WTC11 (cell line): ENCODE data around the gene WNT3. TPM values are rescaled to one million over a fixed set of nuclear protein-coding genes. Genes with fewer than 3 reads are reported as not detected.

Source experiments
- ATAC-seq: fragments of 200-7000 bp; cut with Tn5 transposase; 2 replicates; pipeline ENCODE4 v1.10.0; 2021; ENCODE audit warnings: mild to moderate bottlenecking, moderate library complexity
- CTCF ChIA-PET: fragments of 300-600 bp; sonication (Branson Sonifier 250); formaldehyde crosslinking; loops from one replicate; lab custom pipeline; 2021; ENCODE audit warnings: antibody characterized with exemption; lab: Charles Lee
- POLR2A ChIA-PET: fragments of 350-600 bp; sonication (Branson Sonifier 250); formaldehyde crosslinking; loops from one replicate; lab custom pipeline; 2021; ENCODE audit warnings: antibody characterized with exemption; lab: Charles Lee
- DNase-seq: peaks from one replicate; pipeline ENCODE4 v3.0.0; 2021; ENCODE audit warnings: low spot score
- H3K27ac Mint-ChIP-seq: 2 replicates; pipeline ENCODE4 v1.8.0; 2021; ENCODE audit warnings: mixed read lengths
- H3K27me3 Mint-ChIP-seq: 2 replicates; pipeline ENCODE4 v1.8.0; 2021; ENCODE audit warnings: low read depth, mild to moderate bottlenecking, moderate library complexity, mixed read lengths
- H3K36me3 Mint-ChIP-seq: 2 replicates; pipeline ENCODE4 v1.8.0; 2021; ENCODE audit warnings: mixed read lengths
- H3K4me1 Mint-ChIP-seq: 2 replicates; pipeline ENCODE4 v1.8.0; 2022; ENCODE audit warnings: mixed read lengths
- H3K4me3 Mint-ChIP-seq: 2 replicates; pipeline ENCODE4 v1.8.0; 2021; ENCODE audit warnings: mild to moderate bottlenecking, moderate library complexity, mixed read lengths
- H3K9me3 Mint-ChIP-seq: 2 replicates; pipeline ENCODE4 v1.8.0; 2021; ENCODE audit warnings: mixed read lengths
- ELF4 ChIP-seq: sonication (generic); formaldehyde crosslinking; IDR thresholded peaks from 2 replicates; pipeline ENCODE4 v1.8.1; 2022; ENCODE audit warnings: low read depth, mild to moderate bottlenecking, moderate library complexity, missing genetic modification reagents
- FOXP1 ChIP-seq: sonication (generic); formaldehyde crosslinking; IDR thresholded peaks from 2 replicates; pipeline ENCODE4 v1.8.0; 2022; ENCODE audit warnings: missing genetic modification reagents, mild to moderate bottlenecking, moderate library complexity, borderline replicate concordance
- HMGA2 ChIP-seq: fragments of 250-450 bp; sonication (Bioruptor Pico); IDR thresholded peaks from 2 replicates; pipeline ENCODE4 v1.4.0; 2021; ENCODE audit warnings: mild to moderate bottlenecking, moderate library complexity
- IRF2 ChIP-seq: sonication (generic); formaldehyde crosslinking; IDR thresholded peaks from 2 replicates; pipeline ENCODE4 v1.8.0; 2022; ENCODE audit warnings: low read depth, missing genetic modification reagents, borderline replicate concordance
- MXD4 ChIP-seq: fragments of 250-450 bp; sonication (Bioruptor Pico); IDR thresholded peaks from 2 replicates; pipeline ENCODE4 v1.8.0; 2021; ENCODE audit warnings: mild to moderate bottlenecking, moderate library complexity, borderline replicate concordance
- NFATC4 ChIP-seq: fragments of 250-450 bp; sonication (Bioruptor Pico); IDR thresholded peaks from 2 replicates; pipeline ENCODE4 v1.9.0; 2021; ENCODE audit warnings: mild to moderate bottlenecking
- NFE2L1 ChIP-seq: sonication (generic); formaldehyde crosslinking; IDR thresholded peaks from 2 replicates; pipeline ENCODE4 v1.8.1; 2023; ENCODE audit warnings: missing genetic modification reagents
- OVOL2 ChIP-seq: fragments of 250-450 bp; sonication (Bioruptor Pico); IDR thresholded peaks from 2 replicates; pipeline ENCODE4 v1.9.0; 2021; ENCODE audit warnings: mild to moderate bottlenecking, borderline replicate concordance
- PRRX2 ChIP-seq: fragments of 250-450 bp; sonication (Bioruptor Pico); IDR thresholded peaks from 2 replicates; pipeline ENCODE4 v1.8.0; 2021; ENCODE audit warnings: mild to moderate bottlenecking
- SP1 ChIP-seq: sonication (generic); formaldehyde crosslinking; conservative IDR thresholded peaks from 2 replicates; pipeline ENCODE4 v1.8.1; 2022; ENCODE audit warnings: missing genetic modification reagents
- ZNF121 ChIP-seq: sonication (generic); formaldehyde crosslinking; IDR thresholded peaks from 2 replicates; pipeline ENCODE4 v1.8.0; 2023; ENCODE audit warnings: missing genetic modification reagents
- ZNF219 ChIP-seq: sonication (generic); formaldehyde crosslinking; IDR thresholded peaks from 2 replicates; pipeline ENCODE4 v1.8.0; 2023; ENCODE audit warnings: missing genetic modification reagents, mild to moderate bottlenecking, borderline replicate concordance
- ZNF416 ChIP-seq: fragments of 250-450 bp; sonication (Bioruptor Pico); IDR thresholded peaks from 2 replicates; pipeline ENCODE4 v1.9.0; 2021; ENCODE audit warnings: mild to moderate bottlenecking, inconsistent platforms
- ZNF423 ChIP-seq: fragments of 250-450 bp; sonication (Bioruptor Pico); IDR thresholded peaks from 2 replicates; pipeline ENCODE4 v2.1.2; 2022; ENCODE audit warnings: mild to moderate bottlenecking, moderate library complexity
- total RNA-seq: library from RNA; stranded (reverse); gene quantifications from 3 replicates; pipeline ENCODE4 v1.2.3, GENCODE V29; 2021
- TF ChIP-seq, protein P1 (sequence below): fragments of 250-450 bp; sonication (Bioruptor Pico); IDR thresholded peaks from 2 replicates; pipeline ENCODE4 v1.9.0; 2021; ENCODE audit warnings: mild to moderate bottlenecking
- TF ChIP-seq, protein P2 (sequence below): sonication (generic); formaldehyde crosslinking; IDR thresholded peaks from 2 replicates; pipeline ENCODE4 v1.8.0; 2023; ENCODE audit warnings: missing genetic modification reagents, mild to moderate bottlenecking, borderline replicate concordance
- TF ChIP-seq, protein P3 (sequence below): sonication (generic); formaldehyde crosslinking; IDR thresholded peaks from 2 replicates; pipeline ENCODE4 v1.8.1; 2022; ENCODE audit warnings: missing genetic modification reagents, borderline replicate concordance
- TF ChIP-seq, protein P4 (sequence below): sonication (generic); formaldehyde crosslinking; IDR thresholded peaks from 2 replicates; pipeline ENCODE4 v1.8.1; 2022; ENCODE audit warnings: low read depth, missing genetic modification reagents, borderline replicate concordance
- TF ChIP-seq, protein P5 (sequence below): fragments of 250-450 bp; sonication (Bioruptor Pico); IDR thresholded peaks from 2 replicates; pipeline ENCODE4 v1.9.0; 2021; ENCODE audit warnings: mild to moderate bottlenecking, borderline replicate concordance

The WNT3 gene
- total RNA-seq, 1 experiment from 2014 or later, result 14.1 TPM

DNA sequence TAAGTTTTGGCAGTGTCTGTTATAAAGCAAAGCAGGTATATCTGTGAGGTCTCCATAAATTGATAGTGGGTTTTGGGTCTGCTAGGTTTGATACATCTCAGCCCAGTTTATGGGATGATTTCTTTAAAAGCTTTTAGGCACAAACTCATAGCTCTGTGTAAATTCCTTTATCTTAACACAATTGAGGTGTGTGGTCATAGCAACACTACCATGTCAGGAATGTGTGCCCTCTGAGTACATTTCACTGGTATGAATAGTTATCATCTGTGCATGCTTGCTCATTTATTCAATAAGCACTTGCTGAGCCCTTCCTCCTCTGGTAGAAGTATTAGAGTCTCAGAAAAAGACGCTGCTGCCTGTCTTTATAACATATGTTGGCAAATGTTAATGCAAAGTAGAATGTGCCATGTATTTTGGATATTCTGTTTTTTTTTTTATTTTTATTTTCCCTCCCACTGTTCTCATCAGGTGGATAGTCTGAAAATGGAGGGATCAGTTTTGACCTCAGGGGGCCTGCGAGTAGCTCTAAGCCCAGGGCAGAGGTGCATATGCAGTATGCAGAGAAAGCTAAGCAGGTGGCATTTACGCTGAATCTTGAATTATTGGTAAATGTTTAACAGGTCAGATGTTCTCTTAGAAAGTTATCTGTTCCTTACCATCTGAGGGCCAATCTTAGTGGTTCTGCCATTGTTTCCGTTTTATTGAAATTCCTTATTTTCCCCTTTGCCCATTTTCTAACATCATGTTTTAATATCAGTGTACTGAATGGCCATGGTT lies 90.7 kb downstream of the WNT3 start:
- no peak overlapping the region for H3K4me3 Mint-ChIP-seq
- no peak for DNase-seq
- ChIA-PET CTCF (interaction anchor here (1.0 to 1.6 kb wide), 3 partner anchors 37 to 215 kb away, joined by 3 to 4 read pairs (median 4); no protein-coding TSS in a partner anchor), POLR2A (no interaction called here)
- no peak overlapping the region for H3K27ac Mint-ChIP-seq
- H3K27me3 Mint-ChIP-seq, result no peaks in the 10 kb centered on the region
- peaks cover 30% of the 10 kb centered on the region for H3K4me1 Mint-ChIP-seq
- H3K36me3 Mint-ChIP-seq, result no peaks in the 10 kb centered on the region
- TF ChIP-seq, protein P1, sequence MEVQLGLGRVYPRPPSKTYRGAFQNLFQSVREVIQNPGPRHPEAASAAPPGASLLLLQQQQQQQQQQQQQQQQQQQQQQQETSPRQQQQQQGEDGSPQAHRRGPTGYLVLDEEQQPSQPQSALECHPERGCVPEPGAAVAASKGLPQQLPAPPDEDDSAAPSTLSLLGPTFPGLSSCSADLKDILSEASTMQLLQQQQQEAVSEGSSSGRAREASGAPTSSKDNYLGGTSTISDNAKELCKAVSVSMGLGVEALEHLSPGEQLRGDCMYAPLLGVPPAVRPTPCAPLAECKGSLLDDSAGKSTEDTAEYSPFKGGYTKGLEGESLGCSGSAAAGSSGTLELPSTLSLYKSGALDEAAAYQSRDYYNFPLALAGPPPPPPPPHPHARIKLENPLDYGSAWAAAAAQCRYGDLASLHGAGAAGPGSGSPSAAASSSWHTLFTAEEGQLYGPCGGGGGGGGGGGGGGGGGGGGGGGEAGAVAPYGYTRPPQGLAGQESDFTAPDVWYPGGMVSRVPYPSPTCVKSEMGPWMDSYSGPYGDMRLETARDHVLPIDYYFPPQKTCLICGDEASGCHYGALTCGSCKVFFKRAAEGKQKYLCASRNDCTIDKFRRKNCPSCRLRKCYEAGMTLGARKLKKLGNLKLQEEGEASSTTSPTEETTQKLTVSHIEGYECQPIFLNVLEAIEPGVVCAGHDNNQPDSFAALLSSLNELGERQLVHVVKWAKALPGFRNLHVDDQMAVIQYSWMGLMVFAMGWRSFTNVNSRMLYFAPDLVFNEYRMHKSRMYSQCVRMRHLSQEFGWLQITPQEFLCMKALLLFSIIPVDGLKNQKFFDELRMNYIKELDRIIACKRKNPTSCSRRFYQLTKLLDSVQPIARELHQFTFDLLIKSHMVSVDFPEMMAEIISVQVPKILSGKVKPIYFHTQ, result no peak
- TF ChIP-seq, protein P2, sequence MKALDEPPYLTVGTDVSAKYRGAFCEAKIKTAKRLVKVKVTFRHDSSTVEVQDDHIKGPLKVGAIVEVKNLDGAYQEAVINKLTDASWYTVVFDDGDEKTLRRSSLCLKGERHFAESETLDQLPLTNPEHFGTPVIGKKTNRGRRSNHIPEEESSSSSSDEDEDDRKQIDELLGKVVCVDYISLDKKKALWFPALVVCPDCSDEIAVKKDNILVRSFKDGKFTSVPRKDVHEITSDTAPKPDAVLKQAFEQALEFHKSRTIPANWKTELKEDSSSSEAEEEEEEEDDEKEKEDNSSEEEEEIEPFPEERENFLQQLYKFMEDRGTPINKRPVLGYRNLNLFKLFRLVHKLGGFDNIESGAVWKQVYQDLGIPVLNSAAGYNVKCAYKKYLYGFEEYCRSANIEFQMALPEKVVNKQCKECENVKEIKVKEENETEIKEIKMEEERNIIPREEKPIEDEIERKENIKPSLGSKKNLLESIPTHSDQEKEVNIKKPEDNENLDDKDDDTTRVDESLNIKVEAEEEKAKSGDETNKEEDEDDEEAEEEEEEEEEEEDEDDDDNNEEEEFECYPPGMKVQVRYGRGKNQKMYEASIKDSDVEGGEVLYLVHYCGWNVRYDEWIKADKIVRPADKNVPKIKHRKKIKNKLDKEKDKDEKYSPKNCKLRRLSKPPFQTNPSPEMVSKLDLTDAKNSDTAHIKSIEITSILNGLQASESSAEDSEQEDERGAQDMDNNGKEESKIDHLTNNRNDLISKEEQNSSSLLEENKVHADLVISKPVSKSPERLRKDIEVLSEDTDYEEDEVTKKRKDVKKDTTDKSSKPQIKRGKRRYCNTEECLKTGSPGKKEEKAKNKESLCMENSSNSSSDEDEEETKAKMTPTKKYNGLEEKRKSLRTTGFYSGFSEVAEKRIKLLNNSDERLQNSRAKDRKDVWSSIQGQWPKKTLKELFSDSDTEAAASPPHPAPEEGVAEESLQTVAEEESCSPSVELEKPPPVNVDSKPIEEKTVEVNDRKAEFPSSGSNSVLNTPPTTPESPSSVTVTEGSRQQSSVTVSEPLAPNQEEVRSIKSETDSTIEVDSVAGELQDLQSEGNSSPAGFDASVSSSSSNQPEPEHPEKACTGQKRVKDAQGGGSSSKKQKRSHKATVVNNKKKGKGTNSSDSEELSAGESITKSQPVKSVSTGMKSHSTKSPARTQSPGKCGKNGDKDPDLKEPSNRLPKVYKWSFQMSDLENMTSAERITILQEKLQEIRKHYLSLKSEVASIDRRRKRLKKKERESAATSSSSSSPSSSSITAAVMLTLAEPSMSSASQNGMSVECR (CRISPR knock-in tag), result no peak
- TF ChIP-seq IRF2 (no peak), ELF4 (CRISPR knock-in tag) (no peak), NFATC4 (no peak), ZNF423 (no peak), SP1 (CRISPR knock-in tag) (no peak), NFE2L1 (no peak), OVOL2 (CRISPR knock-in tag) (no peak), ZNF416 (CRISPR knock-in tag) (no peak), HMGA2 (CRISPR knock-in tag) (no peak), ZNF219 (CRISPR knock-in tag) (no peak)
- TF ChIP-seq, protein P3, sequence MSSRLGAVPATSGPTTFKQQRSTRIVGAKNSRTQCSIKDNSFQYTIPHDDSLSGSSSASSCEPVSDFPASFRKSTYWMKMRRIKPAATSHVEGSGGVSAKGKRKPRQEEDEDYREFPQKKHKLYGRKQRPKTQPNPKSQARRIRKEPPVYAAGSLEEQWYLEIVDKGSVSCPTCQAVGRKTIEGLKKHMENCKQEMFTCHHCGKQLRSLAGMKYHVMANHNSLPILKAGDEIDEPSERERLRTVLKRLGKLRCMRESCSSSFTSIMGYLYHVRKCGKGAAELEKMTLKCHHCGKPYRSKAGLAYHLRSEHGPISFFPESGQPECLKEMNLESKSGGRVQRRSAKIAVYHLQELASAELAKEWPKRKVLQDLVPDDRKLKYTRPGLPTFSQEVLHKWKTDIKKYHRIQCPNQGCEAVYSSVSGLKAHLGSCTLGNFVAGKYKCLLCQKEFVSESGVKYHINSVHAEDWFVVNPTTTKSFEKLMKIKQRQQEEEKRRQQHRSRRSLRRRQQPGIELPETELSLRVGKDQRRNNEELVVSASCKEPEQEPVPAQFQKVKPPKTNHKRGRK, result no peak
- ATAC-seq, result no peak
- H3K9me3 Mint-ChIP-seq, result no peaks in the 10 kb centered on the region

DNA sequence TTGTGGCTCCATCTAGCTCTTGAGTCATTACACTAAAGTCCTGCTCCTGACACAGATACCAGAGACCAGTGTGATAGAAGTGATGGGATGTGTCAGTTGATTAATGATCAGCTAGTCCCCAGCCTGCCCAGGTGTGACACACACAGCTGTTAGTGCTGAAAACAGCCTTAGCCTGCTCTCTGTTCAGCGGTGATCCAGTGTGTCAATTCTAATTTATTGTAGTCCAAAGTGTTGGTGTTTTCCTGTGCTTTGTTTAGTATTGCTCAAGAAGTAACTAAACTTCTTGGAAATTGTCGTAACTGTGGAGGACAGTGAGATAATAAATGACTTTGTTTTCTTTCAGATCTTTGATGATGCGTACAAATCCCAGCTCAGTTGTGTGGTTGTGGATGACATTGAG lies 92.3 kb downstream of the WNT3 start:
- POLR2A ChIA-PET, result no interaction called here
- Mint-ChIP-seq H3K27ac (no peak overlapping the region), H3K4me3 (no peak overlapping the region), H3K9me3 (no peaks in the 10 kb centered on the region), H3K36me3 (no peaks in the 10 kb centered on the region), H3K4me1 (peaks cover 16% of the 10 kb centered on the region), H3K27me3 (no peaks in the 10 kb centered on the region)
- CTCF ChIA-PET, result interaction anchor here (1.6 kb wide), 1 partner anchor 39 kb away, joined by 3 read pairs; no protein-coding TSS in a partner anchor
- TF ChIP-seq, protein P4, sequence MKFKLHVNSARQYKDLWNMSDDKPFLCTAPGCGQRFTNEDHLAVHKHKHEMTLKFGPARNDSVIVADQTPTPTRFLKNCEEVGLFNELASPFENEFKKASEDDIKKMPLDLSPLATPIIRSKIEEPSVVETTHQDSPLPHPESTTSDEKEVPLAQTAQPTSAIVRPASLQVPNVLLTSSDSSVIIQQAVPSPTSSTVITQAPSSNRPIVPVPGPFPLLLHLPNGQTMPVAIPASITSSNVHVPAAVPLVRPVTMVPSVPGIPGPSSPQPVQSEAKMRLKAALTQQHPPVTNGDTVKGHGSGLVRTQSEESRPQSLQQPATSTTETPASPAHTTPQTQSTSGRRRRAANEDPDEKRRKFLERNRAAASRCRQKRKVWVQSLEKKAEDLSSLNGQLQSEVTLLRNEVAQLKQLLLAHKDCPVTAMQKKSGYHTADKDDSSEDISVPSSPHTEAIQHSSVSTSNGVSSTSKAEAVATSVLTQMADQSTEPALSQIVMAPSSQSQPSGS (CRISPR knock-in tag), result no peak
- TF ChIP-seq, protein P5, sequence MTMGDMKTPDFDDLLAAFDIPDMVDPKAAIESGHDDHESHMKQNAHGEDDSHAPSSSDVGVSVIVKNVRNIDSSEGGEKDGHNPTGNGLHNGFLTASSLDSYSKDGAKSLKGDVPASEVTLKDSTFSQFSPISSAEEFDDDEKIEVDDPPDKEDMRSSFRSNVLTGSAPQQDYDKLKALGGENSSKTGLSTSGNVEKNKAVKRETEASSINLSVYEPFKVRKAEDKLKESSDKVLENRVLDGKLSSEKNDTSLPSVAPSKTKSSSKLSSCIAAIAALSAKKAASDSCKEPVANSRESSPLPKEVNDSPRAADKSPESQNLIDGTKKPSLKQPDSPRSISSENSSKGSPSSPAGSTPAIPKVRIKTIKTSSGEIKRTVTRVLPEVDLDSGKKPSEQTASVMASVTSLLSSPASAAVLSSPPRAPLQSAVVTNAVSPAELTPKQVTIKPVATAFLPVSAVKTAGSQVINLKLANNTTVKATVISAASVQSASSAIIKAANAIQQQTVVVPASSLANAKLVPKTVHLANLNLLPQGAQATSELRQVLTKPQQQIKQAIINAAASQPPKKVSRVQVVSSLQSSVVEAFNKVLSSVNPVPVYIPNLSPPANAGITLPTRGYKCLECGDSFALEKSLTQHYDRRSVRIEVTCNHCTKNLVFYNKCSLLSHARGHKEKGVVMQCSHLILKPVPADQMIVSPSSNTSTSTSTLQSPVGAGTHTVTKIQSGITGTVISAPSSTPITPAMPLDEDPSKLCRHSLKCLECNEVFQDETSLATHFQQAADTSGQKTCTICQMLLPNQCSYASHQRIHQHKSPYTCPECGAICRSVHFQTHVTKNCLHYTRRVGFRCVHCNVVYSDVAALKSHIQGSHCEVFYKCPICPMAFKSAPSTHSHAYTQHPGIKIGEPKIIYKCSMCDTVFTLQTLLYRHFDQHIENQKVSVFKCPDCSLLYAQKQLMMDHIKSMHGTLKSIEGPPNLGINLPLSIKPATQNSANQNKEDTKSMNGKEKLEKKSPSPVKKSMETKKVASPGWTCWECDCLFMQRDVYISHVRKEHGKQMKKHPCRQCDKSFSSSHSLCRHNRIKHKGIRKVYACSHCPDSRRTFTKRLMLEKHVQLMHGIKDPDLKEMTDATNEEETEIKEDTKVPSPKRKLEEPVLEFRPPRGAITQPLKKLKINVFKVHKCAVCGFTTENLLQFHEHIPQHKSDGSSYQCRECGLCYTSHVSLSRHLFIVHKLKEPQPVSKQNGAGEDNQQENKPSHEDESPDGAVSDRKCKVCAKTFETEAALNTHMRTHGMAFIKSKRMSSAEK (CRISPR knock-in tag), result no peak
- TF ChIP-seq ELF4 (CRISPR knock-in tag) (no peak), MXD4 (CRISPR knock-in tag) (no peak), ZNF121 (CRISPR knock-in tag) (no peak), FOXP1 (no peak), PRRX2 (CRISPR knock-in tag) (no peak)
- DNase-seq (no peak), ATAC-seq (no peak)
